Breast epithelium (tissue), 3 donors: Measurements from ENCODE around the gene MSLN.

Experiments used
- POLR2A ChIP-seq: fragments of 450-650 bp; IDR thresholded peaks from one replicate; pipeline ENCODE4 v1.6.1; 2016; ENCODE audit warnings: antibody characterized with exemption, mild to moderate bottlenecking, moderate library complexity
- POLR2AphosphoS5 ChIP-seq, 3 donors: sonication (generic); formaldehyde crosslinking; IDR thresholded peaks; one replicate each; pipeline ENCODE4 v1.6.1; 2017; ENCODE audit warnings: antibody characterized with exemption in 3 of 3
- TF ChIP-seq, protein P1 (sequence below), 3 donors: fragments of 450-650 bp; IDR thresholded peaks; one replicate each; pipeline ENCODE4 v1.5.1; 2016 to 2017; ENCODE audit warnings: antibody characterized with exemption in 3 of 3, mild to moderate bottlenecking in 3 of 3, moderate library complexity in 3 of 3

DNA sequence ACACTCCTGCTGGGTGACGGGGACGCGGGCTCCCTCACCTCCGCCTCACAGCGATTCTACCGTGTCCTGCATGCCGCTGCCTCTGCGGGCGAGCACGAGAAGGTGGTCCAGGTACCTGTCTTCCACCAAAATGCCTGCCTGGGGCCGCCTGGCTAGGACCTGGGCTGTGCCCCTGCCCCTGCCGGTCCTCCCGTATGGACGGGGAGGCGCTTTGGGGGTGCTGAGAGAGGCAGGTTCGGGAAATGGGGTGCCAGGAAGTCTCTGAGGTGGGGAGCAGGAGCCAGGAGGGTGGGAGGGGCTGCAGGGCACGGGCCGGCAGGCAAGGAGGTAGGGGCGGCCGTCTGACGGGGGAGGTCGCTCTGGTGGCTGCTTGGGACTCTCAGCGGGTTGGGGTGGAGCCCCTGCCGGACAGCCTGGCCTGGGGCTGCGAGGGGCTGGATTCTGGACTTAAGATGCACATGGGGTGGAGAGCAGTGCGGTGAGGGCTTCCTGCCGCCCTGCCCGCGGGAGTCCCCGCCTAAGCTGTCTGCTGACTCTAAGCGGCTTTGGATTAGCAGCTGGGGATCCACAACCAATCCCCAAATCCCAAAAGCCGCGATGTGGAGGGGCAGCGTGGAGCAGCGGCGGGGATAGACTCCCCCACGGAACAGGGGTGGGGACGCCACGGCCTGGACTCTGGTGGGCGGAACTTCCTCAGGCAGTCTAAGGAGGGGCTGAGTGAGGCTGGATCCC is 33.7 kb downstream of the MSLN start:
- TF ChIP-seq POLR2A (no peak), POLR2AphosphoS5 (IDR thresholded peaks at IDR 0.05) (no peak)
- TF ChIP-seq, protein P1, sequence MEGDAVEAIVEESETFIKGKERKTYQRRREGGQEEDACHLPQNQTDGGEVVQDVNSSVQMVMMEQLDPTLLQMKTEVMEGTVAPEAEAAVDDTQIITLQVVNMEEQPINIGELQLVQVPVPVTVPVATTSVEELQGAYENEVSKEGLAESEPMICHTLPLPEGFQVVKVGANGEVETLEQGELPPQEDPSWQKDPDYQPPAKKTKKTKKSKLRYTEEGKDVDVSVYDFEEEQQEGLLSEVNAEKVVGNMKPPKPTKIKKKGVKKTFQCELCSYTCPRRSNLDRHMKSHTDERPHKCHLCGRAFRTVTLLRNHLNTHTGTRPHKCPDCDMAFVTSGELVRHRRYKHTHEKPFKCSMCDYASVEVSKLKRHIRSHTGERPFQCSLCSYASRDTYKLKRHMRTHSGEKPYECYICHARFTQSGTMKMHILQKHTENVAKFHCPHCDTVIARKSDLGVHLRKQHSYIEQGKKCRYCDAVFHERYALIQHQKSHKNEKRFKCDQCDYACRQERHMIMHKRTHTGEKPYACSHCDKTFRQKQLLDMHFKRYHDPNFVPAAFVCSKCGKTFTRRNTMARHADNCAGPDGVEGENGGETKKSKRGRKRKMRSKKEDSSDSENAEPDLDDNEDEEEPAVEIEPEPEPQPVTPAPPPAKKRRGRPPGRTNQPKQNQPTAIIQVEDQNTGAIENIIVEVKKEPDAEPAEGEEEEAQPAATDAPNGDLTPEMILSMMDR (IDR thresholded peaks at IDR 0.05), result no peak
